Muscle layer of duodenum (tissue), 2 donors: ENCODE data around the gene CRACR2B.

Experiments used
- H3K27ac ChIP-seq: one replicate; pipeline ENCODE4 v1.7.0; 2013; ENCODE audit warnings: mild to moderate bottlenecking, low read length
- H3K27me3 ChIP-seq: one replicate; pipeline ENCODE4 v1.7.0; 2013; ENCODE audit warnings: low read depth, mild to moderate bottlenecking, control low read depth, low read length
- H3K36me3 ChIP-seq, 2 donors: one replicate each; pipeline ENCODE4 v1.7.0; 2013; ENCODE audit warnings: low read length in 2 of 2, control low read depth in 1 of 2, mild to moderate bottlenecking in 1 of 2; ENCODE audit not compliant: insufficient read depth in 2 of 2, control insufficient read depth in 1 of 2
- H3K4me1 ChIP-seq, 2 donors: one replicate each; pipeline ENCODE4 v1.7.0; 2013; ENCODE audit warnings: low read length in 2 of 2, mild to moderate bottlenecking in 2 of 2, control low read depth in 1 of 2, moderate library complexity in 1 of 2; ENCODE audit not compliant: insufficient read depth in 2 of 2, control insufficient read depth in 1 of 2
- H3K4me3 ChIP-seq, 2 donors: one replicate each; pipeline ENCODE4 v1.7.0; 2013; ENCODE audit warnings: low read length in 2 of 2, low read depth in 1 of 2, mild to moderate bottlenecking in 1 of 2
- H3K9me3 ChIP-seq, 2 donors: one replicate each; pipeline ENCODE4 v1.7.0; 2013; ENCODE audit warnings: low read length in 2 of 2, control low read depth in 1 of 2, mild to moderate bottlenecking in 1 of 2; ENCODE audit not compliant: control insufficient read depth in 1 of 2
- donor health status: healthy.

The CRACR2B gene

GRCh38 chr11:789943-790342, 37.8 kb upstream of the CRACR2B start, which contains the start of gene CEND1:
Gene CEND1 (minus strand): TSS chr11:790090. CDS start chr11:788576, 1,514 bp downstream.
- H3K9me3 ChIP-seq = no peaks in the 10 kb centered on the region
- no peak within 1 kb of the TSS for H3K27ac ChIP-seq
- H3K4me1 ChIP-seq = peaks cover 0 to 15% of the 10 kb centered on the region in 2 donors
- H3K4me3 ChIP-seq = no peak within 1 kb of the TSS
- H3K27me3 ChIP-seq = peaks cover 7% of the 10 kb centered on the region
- peaks cover 0 to 20% of the 10 kb centered on the region in 2 donors for H3K36me3 ChIP-seq

GRCh38 chr11:790721-791564, 36.8 kb upstream of the CRACR2B start:
- Histone ChIP-seq H3K9me3 (no peaks in the 10 kb centered on the region), H3K4me3 (no peak overlapping the region), H3K4me1 (peaks cover 0 to 23% of the 10 kb centered on the region in 2 donors), H3K27ac (no peak overlapping the region), H3K27me3 (peaks cover 7% of the 10 kb centered on the region), H3K36me3 (peaks cover 0 to 20% of the 10 kb centered on the region in 2 donors)

GRCh38 chr11:791658-792534, 35.8 kb upstream of the CRACR2B start:
- Histone ChIP-seq H3K27ac (no peak overlapping the region), H3K4me1 (peaks cover 6 to 30% of the 10 kb centered on the region in 2 donors), H3K27me3 (peaks cover 7% of the 10 kb centered on the region), H3K9me3 (no peaks in the 10 kb centered on the region), H3K36me3 (peaks cover 0 to 20% of the 10 kb centered on the region in 2 donors), H3K4me3 (no peak overlapping the region)

GRCh38 chr11:792535-792821, 35.2 kb upstream of the CRACR2B start:
- H3K27ac ChIP-seq = no peak overlapping the region
- no peaks in the 10 kb centered on the region for H3K9me3 ChIP-seq
- H3K36me3 ChIP-seq = peaks cover 0 to 20% of the 10 kb centered on the region in 2 donors
- H3K4me1 ChIP-seq = peaks cover 7 to 34% of the 10 kb centered on the region in 2 donors
- H3K4me3 ChIP-seq = no peak overlapping the region
- peaks cover 7% of the 10 kb centered on the region for H3K27me3 ChIP-seq

GRCh38 chr11:792873-793272, 34.8 kb upstream of the CRACR2B start:
- Histone ChIP-seq H3K4me1 (peaks cover 7 to 34% of the 10 kb centered on the region in 2 donors), H3K9me3 (no peaks in the 10 kb centered on the region), H3K27me3 (peaks cover 7% of the 10 kb centered on the region), H3K27ac (no peak overlapping the region), H3K36me3 (peaks cover 0 to 20% of the 10 kb centered on the region in 2 donors), H3K4me3 (no peak overlapping the region)

- peaks cover 7 to 37% of the 10 kb centered on the region in 2 donors for H3K4me1 ChIP-seq
- H3K9me3 ChIP-seq = no peaks in the 10 kb centered on the region
- H3K27me3 ChIP-seq = peaks cover 7% of the 10 kb centered on the region
- no peak overlapping the region for H3K4me3 ChIP-seq
- no peak overlapping the region for H3K27ac ChIP-seq
- peaks cover 0 to 20% of the 10 kb centered on the region in 2 donors for H3K36me3 ChIP-seq
These were observed 34.2 kb upstream of the CRACR2B start for GRCh38 chr11:793556-793955.

- Histone ChIP-seq H3K4me3 (no peak overlapping the region), H3K9me3 (no peaks in the 10 kb centered on the region), H3K27ac (no peak overlapping the region), H3K4me1 (peaks cover 7 to 34% of the 10 kb centered on the region in 2 donors), H3K27me3 (peaks cover 5% of the 10 kb centered on the region), H3K36me3 (peaks cover 0 to 20% of the 10 kb centered on the region in 2 donors)
These were observed 33.5 kb upstream of the CRACR2B start for GRCh38 chr11:794013-794765.

GRCh38 chr11:794766-795633, 32.7 kb upstream of the CRACR2B start:
- Histone ChIP-seq H3K4me3 (peak overlapping the region in 1 of 2 donors; percentile 88), H3K27me3 (no peaks in the 10 kb centered on the region), H3K27ac (no peak overlapping the region), H3K36me3 (peaks cover 0 to 21% of the 10 kb centered on the region in 2 donors), H3K4me1 (peaks cover 7 to 29% of the 10 kb centered on the region in 2 donors), H3K9me3 (no peaks in the 10 kb centered on the region)

- Histone ChIP-seq H3K9me3 (no peaks in the 10 kb centered on the region), H3K36me3 (peaks cover 0 to 30% of the 10 kb centered on the region in 2 donors), H3K4me1 (peaks cover 7 to 29% of the 10 kb centered on the region in 2 donors), H3K4me3 (peak overlapping the region; percentile 80 to 88), H3K27me3 (no peaks in the 10 kb centered on the region), H3K27ac (peak overlapping the region; percentile 85)
These were observed 31.8 kb upstream of the CRACR2B start for GRCh38 chr11:795634-796564.
